ENCODE data around the gene CBFA2T3. TPM values are rescaled to one million over a fixed set of nuclear protein-coding genes. Genes with fewer than 3 reads are reported as not detected.

Gene CBFA2T3
- total RNA-seq, 1 donor from 2014 or later, result 11.1 TPM

DNA sequence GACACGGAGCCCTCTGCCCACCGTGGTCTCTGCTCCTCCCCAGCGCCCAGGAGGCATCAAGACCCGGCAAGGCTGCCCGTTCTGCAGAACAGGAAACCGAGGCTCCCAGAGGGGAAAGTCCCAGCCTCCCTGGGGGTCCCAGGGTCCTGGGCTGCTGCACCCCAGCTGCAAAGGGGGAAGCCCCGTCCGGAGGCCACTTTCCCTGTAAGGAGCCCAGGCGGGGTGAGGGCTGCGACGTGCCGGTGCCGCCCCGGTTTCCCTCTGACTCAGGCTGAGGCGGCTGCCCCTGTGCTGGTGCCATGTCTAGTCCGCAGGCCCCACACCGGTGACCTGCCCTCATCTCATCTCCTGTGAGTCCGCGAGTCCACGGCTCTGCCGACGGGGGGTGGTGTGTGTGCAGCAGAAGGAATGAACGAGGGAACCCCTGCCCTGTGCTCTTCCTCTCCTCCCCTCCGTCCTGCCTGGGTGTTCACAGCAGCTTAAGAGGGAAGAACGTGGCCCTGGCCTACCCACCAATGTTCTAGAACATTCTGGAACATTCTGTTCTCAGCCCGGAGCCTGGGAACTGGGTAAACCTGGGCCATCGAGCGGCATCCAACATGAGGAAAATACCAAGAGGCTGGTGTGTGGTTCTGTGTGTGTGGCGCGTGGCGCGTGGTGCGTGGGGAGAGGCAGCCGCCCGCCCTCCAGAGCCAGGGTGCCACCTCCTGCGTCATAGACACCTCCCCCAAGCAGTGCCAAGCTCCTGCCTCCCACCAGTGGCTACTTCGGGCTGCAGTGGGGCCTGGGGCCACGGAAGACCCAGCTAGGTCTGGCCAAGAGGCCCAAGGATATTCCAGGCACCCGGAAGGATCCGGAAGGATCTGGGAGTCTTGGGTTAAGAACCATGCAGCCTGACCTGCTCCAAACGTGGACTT, 7.0 kb upstream of the CBFA2T3 start:
- intact Hi-C loops (cut with DNase I), result no loop called here
- no peak for ATAC-seq
- peak; percentile 49 for DNase-seq (ENCODE audit: missing footprints)

GRCh38 chr16:88983165-88983564, 6.2 kb upstream of the CBFA2T3 start:
- intact Hi-C loops (cut with DNase I), result no loop called here
- peak; percentile 40 for DNase-seq (ENCODE audit: missing footprints)
- ATAC-seq, result no peak

- ATAC-seq, result no peak
- DNase-seq (ENCODE audit: missing footprints), result peak; percentile 16
- intact Hi-C loops (cut with DNase I), result no loop called here
These were observed 5.5 kb upstream of the CBFA2T3 start for GRCh38 chr16:88982286-88983084.

DNA sequence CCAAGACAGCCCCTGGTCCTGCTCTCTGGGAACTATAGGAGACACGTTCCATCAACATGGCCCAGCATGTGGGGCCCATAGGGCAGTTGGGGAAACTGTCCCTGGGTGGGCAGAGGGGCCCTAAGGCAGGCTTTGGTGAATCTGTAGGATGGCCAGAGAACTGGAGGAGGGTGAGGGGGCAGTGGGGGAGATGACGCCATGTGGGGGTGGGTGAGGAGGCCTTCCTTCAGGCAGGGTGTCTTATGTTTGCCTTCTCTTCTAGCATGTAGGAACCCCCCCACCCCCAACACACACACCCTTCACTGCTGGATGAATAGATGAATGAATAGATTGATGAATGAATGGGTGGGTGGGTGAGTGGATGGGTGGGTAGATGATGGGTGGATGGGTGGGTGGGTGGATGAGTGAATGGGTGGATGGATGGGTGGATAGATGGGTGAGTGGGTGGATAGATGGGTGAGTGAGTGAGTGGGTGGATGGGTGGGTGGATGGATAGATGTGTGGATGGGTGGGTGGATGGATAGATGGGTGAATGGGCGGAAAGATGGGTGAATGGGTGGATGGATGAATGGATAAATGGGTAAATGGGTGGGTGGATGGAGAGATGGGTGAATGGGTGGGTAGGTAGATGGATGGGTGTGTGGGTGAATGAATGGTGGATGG, 2.5 kb upstream of the CBFA2T3 start:
- intact Hi-C loops (cut with DNase I), result no loop called here
- DNase-seq (ENCODE audit: missing footprints), result no peak
- no peak for ATAC-seq

- peak; percentile 37 for DNase-seq (ENCODE audit: missing footprints)
- intact Hi-C loops (cut with DNase I), result no loop called here
- no peak for ATAC-seq
These were observed 1.8 kb upstream of the CBFA2T3 start for GRCh38 chr16:88978608-88979346.

- intact Hi-C loops (cut with DNase I), result no loop called here
- DNase-seq (ENCODE audit: missing footprints), result peak; percentile 66
These were observed 1.0 kb upstream of the CBFA2T3 start for GRCh38 chr16:88977812-88978607.

GRCh38 chr16:88976366-88977017, 515 bp downstream of the CBFA2T3 start:
- intact Hi-C loops (cut with DNase I), result no loop called here
- peak; percentile 17 for ATAC-seq
- peak; percentile 59 for DNase-seq (ENCODE audit: missing footprints)

More at GRCh38 chr16:88977812-88978607, 1.0 kb upstream of the CBFA2T3 start:
- ATAC-seq, result no peak

GRCh38 chr16:88975511-88976061, 1.4 kb downstream of the CBFA2T3 start:
- DNase-seq (ENCODE audit: missing footprints) (peak; percentile 73), ATAC-seq (no peak)
- intact Hi-C loops (cut with DNase I), result no loop called here

DNA sequence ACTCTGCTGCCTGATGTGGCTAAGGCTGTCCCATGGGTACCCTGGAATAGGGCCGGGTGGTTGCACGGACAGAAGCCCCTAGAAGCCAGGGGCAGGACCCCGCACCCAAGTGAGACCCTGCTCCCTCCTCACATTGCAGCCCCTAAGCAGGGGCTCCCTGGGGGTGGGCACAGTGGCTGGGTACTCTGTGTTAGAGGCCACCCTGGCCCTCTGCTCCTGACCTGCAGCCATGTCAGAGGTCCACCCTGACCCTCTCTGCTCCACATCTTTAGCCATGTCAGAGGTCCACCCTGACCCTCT, 2.1 kb downstream of the CBFA2T3 start:
- intact Hi-C loops (cut with DNase I), result no loop called here
- DNase-seq (ENCODE audit: missing footprints) (peak; percentile 28), ATAC-seq (no peak)

DNA sequence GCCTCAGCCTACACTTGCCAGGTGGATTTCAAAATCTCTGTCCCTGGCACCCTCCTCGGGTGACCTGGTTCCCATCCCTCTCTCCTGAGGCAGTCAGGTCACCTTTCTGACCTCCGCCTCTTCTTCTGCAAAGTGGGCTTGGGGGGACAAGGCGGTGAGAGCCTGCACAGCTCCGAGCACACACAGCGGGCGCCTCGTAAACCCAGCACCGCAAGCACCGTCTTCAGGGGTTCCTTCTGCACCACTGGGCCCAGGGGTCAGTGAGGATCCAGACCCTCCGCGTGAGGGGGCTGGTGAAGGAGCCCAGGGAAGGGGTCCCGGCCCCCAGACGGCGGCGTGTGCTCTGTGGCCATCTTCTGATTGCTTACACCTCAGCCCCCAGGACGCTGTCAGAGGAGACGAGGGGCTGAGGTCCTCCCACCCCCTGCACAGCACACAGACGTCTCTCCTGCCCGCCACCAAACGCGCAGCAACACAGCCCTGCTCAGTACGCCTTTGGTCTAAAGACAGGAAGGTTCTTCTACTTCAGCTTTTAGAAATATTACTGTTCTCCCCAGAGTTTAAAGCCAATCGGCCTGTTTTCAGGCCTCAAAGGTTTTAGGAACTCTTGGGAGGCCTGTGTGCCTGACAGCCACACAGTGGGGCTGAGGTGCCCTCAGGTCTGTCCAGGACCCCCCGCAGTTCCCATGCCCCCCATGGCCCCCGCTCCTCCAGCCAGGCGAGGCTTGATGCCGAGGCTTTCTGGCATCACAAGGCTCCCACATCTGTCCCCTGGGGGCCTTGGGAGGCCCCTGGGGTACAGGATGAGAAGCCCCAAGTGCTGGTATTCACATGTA, 2.7 kb downstream of the CBFA2T3 start:
- ATAC-seq (no peak), DNase-seq (ENCODE audit: missing footprints) (peak; percentile 39)
- intact Hi-C loops (cut with DNase I), result no loop called here

- no peak for ATAC-seq
- intact Hi-C loops (cut with DNase I), result no loop called here
- DNase-seq (ENCODE audit: missing footprints), result peak; percentile 37
These were observed 3.5 kb downstream of the CBFA2T3 start for GRCh38 chr16:88973415-88974050.

- peak; percentile 27 for DNase-seq (ENCODE audit: missing footprints)
- no peak for ATAC-seq
- intact Hi-C loops (cut with DNase I), result no loop called here
These were observed 4.0 kb downstream of the CBFA2T3 start for GRCh38 chr16:88973007-88973410.

- ATAC-seq, result no peak
- intact Hi-C loops (cut with DNase I), result no loop called here
- no peak for DNase-seq (ENCODE audit: missing footprints)
These were observed 4.7 kb downstream of the CBFA2T3 start for GRCh38 chr16:88972349-88972748.

DNA sequence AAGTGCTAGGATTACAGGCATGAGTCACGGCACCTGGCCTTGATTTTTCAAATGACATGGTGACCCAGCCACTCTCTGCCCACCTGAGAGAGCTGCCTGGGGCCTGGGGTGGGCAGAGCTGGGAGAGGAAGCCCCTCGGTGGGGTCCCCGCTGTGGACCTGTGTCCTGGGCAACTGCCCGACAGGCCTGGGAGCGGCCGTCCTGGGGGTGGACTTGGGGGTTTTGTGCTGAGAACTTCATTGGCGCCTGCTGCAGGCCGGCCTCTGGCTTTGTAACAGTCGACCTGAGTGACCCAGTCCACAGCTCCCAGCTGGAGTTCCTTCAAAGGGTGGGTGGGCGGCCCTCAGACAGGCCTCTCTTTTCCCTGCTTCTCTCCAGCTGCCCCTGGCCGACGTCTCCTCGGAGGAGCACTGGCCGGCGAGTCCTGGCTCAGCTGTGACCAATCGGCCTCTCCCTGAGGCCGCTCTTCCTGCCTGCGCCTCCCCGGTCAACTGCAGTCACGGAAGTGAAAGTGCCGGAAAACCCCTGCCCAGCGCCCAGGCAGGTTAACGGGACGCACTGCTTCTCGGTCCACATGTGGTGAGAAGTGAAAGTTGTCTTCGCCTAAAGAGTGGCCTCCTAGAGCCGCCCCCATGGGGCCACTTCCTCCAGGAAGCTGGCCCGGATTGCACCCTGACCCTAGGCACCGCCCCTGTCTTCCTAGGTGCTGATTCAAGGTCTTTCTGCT, 5.5 kb downstream of the CBFA2T3 start:
- intact Hi-C loops (cut with DNase I), result no loop called here
- peak; percentile 23 for ATAC-seq
- peak; percentile 85 for DNase-seq (ENCODE audit: missing footprints)

DNA sequence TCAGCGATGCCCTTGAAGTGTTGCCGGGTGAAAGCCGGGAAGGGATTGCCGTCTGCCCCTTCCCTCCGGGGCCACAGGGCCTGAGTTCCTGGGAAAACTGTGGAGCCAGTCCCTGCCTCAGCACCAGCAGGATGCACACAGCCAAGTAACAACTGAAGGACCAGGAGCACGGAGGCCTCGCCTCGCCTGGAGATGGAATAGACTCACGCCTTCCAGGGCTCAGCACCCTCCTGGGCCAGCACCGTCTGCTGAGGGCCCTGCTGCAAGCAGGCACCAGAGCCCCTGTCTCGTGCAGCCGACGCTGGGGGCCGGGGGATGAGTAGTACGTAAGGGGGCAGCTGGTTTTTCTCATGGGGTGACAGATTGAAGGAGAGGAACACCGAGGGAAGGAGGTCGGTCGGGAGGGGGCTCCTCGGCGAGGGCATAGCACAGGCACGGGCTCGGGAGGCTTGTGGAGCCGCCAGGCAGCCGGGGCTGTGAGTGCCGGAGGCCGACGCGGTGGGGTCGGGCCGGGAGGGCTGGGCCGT, 6.4 kb downstream of the CBFA2T3 start:
- DNase-seq (ENCODE audit: missing footprints) (peak; percentile 62), ATAC-seq (no peak)
- intact Hi-C loops (cut with DNase I), result no loop called here

All from Right ventricle myocardium inferior (tissue), 1 donor.